ENCODE results near the gene CABYR.

- TF ChIP-seq YY1 (IDR thresholded peaks at IDR 0.05; ENCODE audit: insufficient read depth, insufficient read length) (no peak), SUZ12 (IDR thresholded peaks at IDR 0.05; ENCODE audit: extremely low read depth, insufficient read depth, insufficient read length) (no peak)
These were observed 60.6 kb downstream of the CABYR start for GRCh38 chr18:24199372-24199962.

Data from NT2/D1 (cell line).